GM21367 (cell line): Measurements from ENCODE around the gene MON2.

Experiments
- ATAC-seq: cut with Tn5 transposase; IDR thresholded peaks from one replicate; pipeline ENCODE4 v1.9.1; 2021; ENCODE audit not compliant: unreplicated experiment

Gene MON2

GRCh38 chr12:62604373-62604772 lies 137.7 kb downstream of the MON2 start:
- ATAC-seq = no peak

GRCh38 chr12:62604871-62605270 lies 138.2 kb downstream of the MON2 start:
- ATAC-seq = no peak

GRCh38 chr12:62605981-62606380 lies 139.4 kb downstream of the MON2 start:
- ATAC-seq = no peak

GRCh38 chr12:62606654-62607053 lies 140.0 kb downstream of the MON2 start:
- ATAC-seq = no peak

GRCh38 chr12:62613081-62613480 lies 146.5 kb downstream of the MON2 start:
- no peak for ATAC-seq

GRCh38 chr12:62618319-62618718 lies 151.7 kb downstream of the MON2 start:
- no peak for ATAC-seq

- no peak for ATAC-seq
Observed at GRCh38 chr12:62618930-62619329, 152.3 kb downstream of the MON2 start.

- ATAC-seq = no peak
Observed at GRCh38 chr12:62621101-62621638, 154.5 kb downstream of the MON2 start.

GRCh38 chr12:62622177-62622576 lies 155.6 kb downstream of the MON2 start:
- no peak for ATAC-seq

- ATAC-seq = no peak
Observed at GRCh38 chr12:62625228-62625627, 158.6 kb downstream of the MON2 start.

GRCh38 chr12:62627181-62627580 lies 160.6 kb downstream of the MON2 start:
- no peak for ATAC-seq

GRCh38 chr12:62629413-62629812 lies 162.8 kb downstream of the MON2 start:
- no peak for ATAC-seq

- no peak for ATAC-seq
Observed at GRCh38 chr12:62629971-62630739, 163.5 kb downstream of the MON2 start.

- ATAC-seq = peak; percentile 56
Observed at GRCh38 chr12:62631471-62632410, 165.1 kb downstream of the MON2 start.

GRCh38 chr12:62632411-62632918 lies 165.8 kb downstream of the MON2 start:
- ATAC-seq = peak; percentile 51

GRCh38 chr12:62635649-62636048 lies 169.0 kb downstream of the MON2 start:
- ATAC-seq = no peak

- ATAC-seq = no peak
Observed at GRCh38 chr12:62637679-62638078, 171.1 kb downstream of the MON2 start.

GRCh38 chr12:62640910-62641448 lies 174.4 kb downstream of the MON2 start:
- peak; percentile 90 for ATAC-seq

- no peak for ATAC-seq
Observed at GRCh38 chr12:62642486-62642885, 175.9 kb downstream of the MON2 start.

- ATAC-seq = no peak
Observed at GRCh38 chr12:62643486-62643885, 176.9 kb downstream of the MON2 start.

- no peak for ATAC-seq
Observed at GRCh38 chr12:62646566-62646965, 179.9 kb downstream of the MON2 start.
